ENCODE data around the gene RHO.

RHO gene

GRCh38 chr3:129525341-129525968 lies 3.0 kb upstream of the RHO start:
- no peak for TF ChIP-seq CTCF (IDR thresholded peaks at IDR 0.05)
- H3K4me3 Mint-ChIP-seq = no peak overlapping the region
- no peak overlapping the region for H3K27ac Mint-ChIP-seq
- peaks cover 14% of the 10 kb centered on the region for H3K27me3 Mint-ChIP-seq (ENCODE audit: low read depth, poor library complexity)
- no peaks in the 10 kb centered on the region for H3K9me3 Mint-ChIP-seq
- H3K4me1 Mint-ChIP-seq = peaks cover 49% of the 10 kb centered on the region
- DNase-seq = no peak
- H3K36me3 Mint-ChIP-seq (ENCODE audit: low read depth) = no peaks in the 10 kb centered on the region

- Mint-ChIP-seq H3K4me3 (no peak overlapping the region), H3K36me3 (ENCODE audit: low read depth) (no peaks in the 10 kb centered on the region), H3K27me3 (ENCODE audit: low read depth, poor library complexity) (peaks cover 18% of the 10 kb centered on the region), H3K4me1 (peaks cover 49% of the 10 kb centered on the region), H3K9me3 (no peaks in the 10 kb centered on the region), H3K27ac (no peak overlapping the region)
- no peak for TF ChIP-seq CTCF (IDR thresholded peaks at IDR 0.05)
- no peak for DNase-seq
Measured at GRCh38 chr3:129526121-129526900, 2.1 kb upstream of the RHO start.

GRCh38 chr3:129527262-129527661 lies 1.2 kb upstream of the RHO start:
- H3K9me3 Mint-ChIP-seq = no peaks in the 10 kb centered on the region
- no peak for DNase-seq
- peaks cover 25% of the 10 kb centered on the region for H3K27me3 Mint-ChIP-seq (ENCODE audit: low read depth, poor library complexity)
- no peaks in the 10 kb centered on the region for H3K36me3 Mint-ChIP-seq (ENCODE audit: low read depth)
- peaks cover 40% of the 10 kb centered on the region for H3K4me1 Mint-ChIP-seq
- H3K27ac Mint-ChIP-seq = peak overlapping the region; percentile 48
- no peak overlapping the region for H3K4me3 Mint-ChIP-seq
- TF ChIP-seq CTCF (IDR thresholded peaks at IDR 0.05) = no peak

GRCh38 chr3:129529436-129530210 lies 1.2 kb downstream of the RHO start:
- TF ChIP-seq CTCF (IDR thresholded peaks at IDR 0.05) = no peak
- H3K4me1 Mint-ChIP-seq = peaks cover 43% of the 10 kb centered on the region
- DNase-seq = no peak
- H3K27ac Mint-ChIP-seq = no peak overlapping the region
- H3K36me3 Mint-ChIP-seq (ENCODE audit: low read depth) = no peaks in the 10 kb centered on the region
- no peak overlapping the region for H3K4me3 Mint-ChIP-seq
- peaks cover 21% of the 10 kb centered on the region for H3K27me3 Mint-ChIP-seq (ENCODE audit: low read depth, poor library complexity)
- no peaks in the 10 kb centered on the region for H3K9me3 Mint-ChIP-seq

- Mint-ChIP-seq H3K27ac (no peak overlapping the region), H3K27me3 (ENCODE audit: low read depth, poor library complexity) (peaks cover 19% of the 10 kb centered on the region), H3K36me3 (ENCODE audit: low read depth) (no peaks in the 10 kb centered on the region), H3K4me1 (peaks cover 50% of the 10 kb centered on the region), H3K4me3 (no peak overlapping the region), H3K9me3 (no peaks in the 10 kb centered on the region)
- DNase-seq = no peak
- no peak for TF ChIP-seq CTCF (IDR thresholded peaks at IDR 0.05)
Measured at GRCh38 chr3:129530251-129530791, 1.9 kb downstream of the RHO start.

All from nephron progenitor cell (in vitro differentiated cells).